Measurements from ENCODE around the gene L3MBTL2. TPM values are rescaled to one million over a fixed set of nuclear protein-coding genes. Genes with fewer than 3 reads are reported as not detected.
A peak's percentile ranks its signal among the peaks of the same experiment; 100 is the strongest.
"Not testable (repeated sequence)": the region's sequence is repeated elsewhere in the genome, so short reads cannot be mapped to it uniquely, and the experiment has no call there.

L3MBTL2 gene
- total RNA-seq, 6 experiments from 2014 or later: 21.1 to 27.4 (median 25.2) TPM

GRCh38 chr22:41256254-41257253, 51.4 kb downstream of the L3MBTL2 start:
- Mint-ChIP-seq H3K9me3 (no peaks in the 10 kb centered on the region), H3K27ac (peak overlapping the region; percentile 73), H3K36me3 (ENCODE audit: low read depth) (peaks cover 17% of the 10 kb centered on the region), H3K4me3 (peak overlapping the region; percentile 26; the same call in 1 of the 2 replicates), H3K4me1 (ENCODE audit: low read depth) (peaks cover 15% of the 10 kb centered on the region), H3K27me3 (ENCODE audit: insufficient read depth) (peaks cover 9% of the 10 kb centered on the region)
- TF ChIP-seq, protein P1, sequence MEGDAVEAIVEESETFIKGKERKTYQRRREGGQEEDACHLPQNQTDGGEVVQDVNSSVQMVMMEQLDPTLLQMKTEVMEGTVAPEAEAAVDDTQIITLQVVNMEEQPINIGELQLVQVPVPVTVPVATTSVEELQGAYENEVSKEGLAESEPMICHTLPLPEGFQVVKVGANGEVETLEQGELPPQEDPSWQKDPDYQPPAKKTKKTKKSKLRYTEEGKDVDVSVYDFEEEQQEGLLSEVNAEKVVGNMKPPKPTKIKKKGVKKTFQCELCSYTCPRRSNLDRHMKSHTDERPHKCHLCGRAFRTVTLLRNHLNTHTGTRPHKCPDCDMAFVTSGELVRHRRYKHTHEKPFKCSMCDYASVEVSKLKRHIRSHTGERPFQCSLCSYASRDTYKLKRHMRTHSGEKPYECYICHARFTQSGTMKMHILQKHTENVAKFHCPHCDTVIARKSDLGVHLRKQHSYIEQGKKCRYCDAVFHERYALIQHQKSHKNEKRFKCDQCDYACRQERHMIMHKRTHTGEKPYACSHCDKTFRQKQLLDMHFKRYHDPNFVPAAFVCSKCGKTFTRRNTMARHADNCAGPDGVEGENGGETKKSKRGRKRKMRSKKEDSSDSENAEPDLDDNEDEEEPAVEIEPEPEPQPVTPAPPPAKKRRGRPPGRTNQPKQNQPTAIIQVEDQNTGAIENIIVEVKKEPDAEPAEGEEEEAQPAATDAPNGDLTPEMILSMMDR (IDR thresholded peaks at IDR 0.05): peak; percentile 51
- peak; percentile 71 for DNase-seq

- H3K36me3 Mint-ChIP-seq (ENCODE audit: low read depth): peaks cover 25% of the 10 kb centered on the region
- no peak overlapping the region for H3K4me3 Mint-ChIP-seq
- 0 out of 2 replicates have a peak overlapping the region, but pooled peaks have one; percentile 5 for H3K27ac Mint-ChIP-seq
- TF ChIP-seq, protein P1 (IDR thresholded peaks at IDR 0.05): no peak
- peaks cover 15% of the 10 kb centered on the region for H3K4me1 Mint-ChIP-seq (ENCODE audit: low read depth)
- peaks cover 9% of the 10 kb centered on the region for H3K27me3 Mint-ChIP-seq (ENCODE audit: insufficient read depth)
- H3K9me3 Mint-ChIP-seq: no peaks in the 10 kb centered on the region
- DNase-seq: no peak
Observed at GRCh38 chr22:41257696-41258095, 52.6 kb downstream of the L3MBTL2 start.

- not testable (repeated sequence) for H3K27me3 Mint-ChIP-seq (ENCODE audit: insufficient read depth); DNase-seq; H3K9me3 Mint-ChIP-seq; H3K4me3 Mint-ChIP-seq; H3K27ac Mint-ChIP-seq
- Mint-ChIP-seq H3K4me1 (ENCODE audit: low read depth) (peaks cover 16% of the 10 kb centered on the region), H3K36me3 (ENCODE audit: low read depth) (peaks cover 28% of the 10 kb centered on the region)
Observed at GRCh38 chr22:41259756-41260155, 54.6 kb downstream of the L3MBTL2 start.

GRCh38 chr22:41260871-41261270, 55.8 kb downstream of the L3MBTL2 start:
- no peak for DNase-seq
- Mint-ChIP-seq H3K27me3 (ENCODE audit: insufficient read depth) (peaks cover 3% of the 10 kb centered on the region; the same call in 1 of the 2 replicates), H3K27ac (peak overlapping the region; percentile 29; the same call in 1 of the 2 replicates), H3K36me3 (ENCODE audit: low read depth) (peaks cover 34% of the 10 kb centered on the region), H3K4me3 (no peak overlapping the region), H3K9me3 (no peaks in the 10 kb centered on the region), H3K4me1 (ENCODE audit: low read depth) (peaks cover 23% of the 10 kb centered on the region)
- TF ChIP-seq, protein P1 (IDR thresholded peaks at IDR 0.05): no peak

GRCh38 chr22:41261541-41262249, 56.6 kb downstream of the L3MBTL2 start:
- Mint-ChIP-seq H3K4me1 (ENCODE audit: low read depth) (peaks cover 21% of the 10 kb centered on the region), H3K27me3 (ENCODE audit: insufficient read depth) (peaks cover 3% of the 10 kb centered on the region; the same call in 1 of the 2 replicates), H3K36me3 (ENCODE audit: low read depth) (peaks cover 35% of the 10 kb centered on the region), H3K4me3 (no peak overlapping the region; the same call in 1 of the 2 replicates), H3K9me3 (no peaks in the 10 kb centered on the region), H3K27ac (no peak overlapping the region; the same call in none of the 2 replicates)
- TF ChIP-seq, protein P1 (IDR thresholded peaks at IDR 0.05): no peak
- no peak for DNase-seq

Data from HFFc6 (cell line).